PC-9 (cell line): ENCODE measurements around the gene SSC5D. TPM values are rescaled to one million over a fixed set of nuclear protein-coding genes. Genes with fewer than 3 reads are reported as not detected.

ENCODE experiments used
- BruUV-seq: library from RNA; stranded (reverse); fragments of 400-500 nt; replicated peaks from 2 replicates; lab custom pipeline; 2021; lab: Mats Ljungman, UMichigan
- CTCF ChIA-PET: fragments of 300-600 bp; sonication (Branson Sonifier 250); formaldehyde crosslinking; loops from one replicate; lab custom pipeline; 2022; ENCODE audit warnings: antibody characterized with exemption; lab: Charles Lee
- POLR2A ChIA-PET: fragments of 300-600 bp; sonication (Branson Sonifier 250); formaldehyde crosslinking; loops from one replicate; lab custom pipeline; 2022; ENCODE audit warnings: antibody characterized with exemption; ENCODE audit not compliant: unreplicated experiment; lab: Charles Lee
- DNase-seq, 2 experiments: peaks; one replicate each; pipeline versions ENCODE4 v3.0.0 to v3.0.0-alpha.2; 2015 to 2022; ENCODE audit warnings: mixed read lengths in 1 of 2
- H2AFZ ChIP-seq: fragments of 200-600 bp; sonication (generic); 2 replicates; pipeline ENCODE4 v1.8.1; 2017; ENCODE audit warnings: antibody characterized with exemption
- H3F3A ChIP-seq: fragments of 200-600 bp; sonication (generic); 2 replicates; pipeline ENCODE4 v1.8.1; 2017; ENCODE audit warnings: antibody characterized with exemption, mild to moderate bottlenecking, low read depth; ENCODE audit not compliant: insufficient read depth
- H3K27ac ChIP-seq: fragments of 200-600 bp; sonication (generic); 2 replicates; pipeline ENCODE4 v1.6.1; 2016; ENCODE audit warnings: mixed run types
- H3K27me3 ChIP-seq: fragments of 200-600 bp; sonication (generic); 2 replicates; pipeline ENCODE4 v1.6.1; 2016; ENCODE audit warnings: low read depth, mixed run types; ENCODE audit not compliant: insufficient read depth
- H3K36me3 ChIP-seq: fragments of 200-600 bp; sonication (generic); 2 replicates; pipeline ENCODE4 v1.6.1; 2016; ENCODE audit warnings: low read depth, mixed run types
- H3K4me1 ChIP-seq: fragments of 200-600 bp; sonication (generic); replicated peaks from 2 replicates; pipeline ENCODE4 v1.6.1; 2016; ENCODE audit warnings: mixed run types; ENCODE audit not compliant: insufficient read depth
- H3K4me2 ChIP-seq: fragments of 200-600 bp; sonication (generic); 2 replicates; pipeline ENCODE4 v1.6.1; 2017; ENCODE audit warnings: mixed run types
- H3K4me3 ChIP-seq: fragments of 200-600 bp; sonication (generic); 2 replicates; pipeline ENCODE4 v1.6.1; 2016; ENCODE audit warnings: mixed run types
- H3K79me2 ChIP-seq: fragments of 200-600 bp; sonication (generic); 2 replicates; pipeline ENCODE4 v1.6.1; 2017; ENCODE audit warnings: low read depth, mixed run types
- H3K9me2 ChIP-seq: fragments of 200-600 bp; sonication (generic); 2 replicates; pipeline ENCODE4 v1.8.1; 2017; ENCODE audit warnings: mild to moderate bottlenecking; ENCODE audit not compliant: insufficient read depth
- H3K9me3 ChIP-seq: fragments of 200-600 bp; sonication (generic); 2 replicates; pipeline ENCODE4 v1.8.1; 2016; ENCODE audit warnings: low read depth; ENCODE audit not compliant: insufficient read depth
- H4K20me1 ChIP-seq: fragments of 200-600 bp; sonication (generic); 2 replicates; pipeline ENCODE4 v1.8.1; 2017; ENCODE audit not compliant: insufficient read depth
- CTCF ChIP-seq: fragments of 200-600 bp; sonication (generic); conservative IDR thresholded peaks from 2 replicates; pipeline ENCODE4 v1.6.1; 2017; ENCODE audit warnings: mixed run types, antibody characterized with exemption, mild to moderate bottlenecking, moderate library complexity
- EZH2 ChIP-seq: fragments of 200-600 bp; sonication (generic); IDR thresholded peaks from 2 replicates; pipeline ENCODE4 v1.8.0; 2017; ENCODE audit warnings: antibody characterized with exemption, low read depth
- intact Hi-C: fragments of 100-400 bp; cut with micrococcal nuclease; formaldehyde crosslinking; loops from one replicate; pipeline ENCODE4 v1.10.0; 2022; ENCODE audit not compliant: unreplicated experiment
- total RNA-seq: library from RNA; stranded (reverse); gene quantifications from 2 replicates; pipeline ENCODE4 v1.2.3, GENCODE V29; 2021

SSC5D gene
- total RNA-seq, 1 experiment from 2014 or later, result 3.9 TPM

- Histone ChIP-seq H3K79me2 (no peaks in the 10 kb centered on the region), H3F3A (peaks cover 14% of the 10 kb centered on the region), H3K4me2 (no peak overlapping the region), H2AFZ (no peak overlapping the region), H3K9me3 (no peaks in the 10 kb centered on the region), H3K4me3 (no peak overlapping the region), H3K9me2 (no peaks in the 10 kb centered on the region), H3K27ac (no peak overlapping the region), H3K27me3 (peaks cover 12% of the 10 kb centered on the region), H3K36me3 (no peaks in the 10 kb centered on the region), H4K20me1 (no peaks in the 10 kb centered on the region), H3K4me1 (peaks cover 13% of the 10 kb centered on the region)
- intact Hi-C loops, result loop anchor here (5.0 kb wide), 1 partner anchor 36 kb away; the partner anchor contains the start of genes C19orf85 and ISOC2
- DNase-seq, result no peak
- TF ChIP-seq CTCF, result no peak
- no peak for TF ChIP-seq EZH2
- no TSS peak for BruUV-seq
- CTCF ChIA-PET, result interaction anchor here (0.6 kb wide), 1 partner anchor 75 kb away, joined by 4 read pairs; no protein-coding TSS in a partner anchor
- POLR2A ChIA-PET, result no interaction called here
Observed at GRCh38 chr19:55498246-55498840, 10.1 kb downstream of the SSC5D start.

GRCh38 chr19:55500368-55500952 is 12.2 kb downstream of the SSC5D start:
- DNase-seq, result no peak
- Histone ChIP-seq H2AFZ (no peak overlapping the region), H3K9me3 (no peaks in the 10 kb centered on the region), H3F3A (peaks cover 11% of the 10 kb centered on the region), H3K4me1 (peaks cover 10% of the 10 kb centered on the region), H3K4me2 (no peak overlapping the region), H3K27me3 (peaks cover 16% of the 10 kb centered on the region), H3K27ac (no peak overlapping the region), H4K20me1 (no peaks in the 10 kb centered on the region), H3K79me2 (no peaks in the 10 kb centered on the region), H3K4me3 (no peak overlapping the region), H3K9me2 (no peaks in the 10 kb centered on the region), H3K36me3 (no peaks in the 10 kb centered on the region)
- BruUV-seq, result no TSS peak
- POLR2A ChIA-PET, result no interaction called here
- intact Hi-C loops, result loop anchor here (5.0 to 10.0 kb wide), 2 partner anchors 83 to 616 kb away; no protein-coding TSS in a partner anchor
- TF ChIP-seq CTCF, result no peak
- TF ChIP-seq EZH2, result no peak
- CTCF ChIA-PET, result no interaction called here

GRCh38 chr19:55502197-55502952 is 14.1 kb downstream of the SSC5D start:
- H3K9me2 ChIP-seq, result no peaks in the 10 kb centered on the region
- H3K79me2 ChIP-seq, result no peaks in the 10 kb centered on the region
- BruUV-seq, result no TSS peak
- DNase-seq, result no peak
- no peak overlapping the region for H3K4me2 ChIP-seq
- TF ChIP-seq EZH2, result no peak
- TF ChIP-seq CTCF, result no peak
- intact Hi-C loops, result loop anchor here (5.0 to 10.0 kb wide), 2 partner anchors 85 to 618 kb away; no protein-coding TSS in a partner anchor
- H3K4me1 ChIP-seq, result no peaks in the 10 kb centered on the region
- ChIA-PET POLR2A (interaction anchor here (0.6 kb wide), 1 partner anchor 45 kb away, joined by 22 read pairs; no protein-coding TSS in a partner anchor), CTCF (interaction anchor here (0.6 kb wide), 1 partner anchor 34 kb away, joined by 6 read pairs; no protein-coding TSS in a partner anchor)
- H2AFZ ChIP-seq, result no peak overlapping the region
- H3K27me3 ChIP-seq, result peaks cover 23% of the 10 kb centered on the region
- no peak overlapping the region for H3K27ac ChIP-seq
- no peaks in the 10 kb centered on the region for H3K36me3 ChIP-seq
- H4K20me1 ChIP-seq, result no peaks in the 10 kb centered on the region
- no peaks in the 10 kb centered on the region for H3K9me3 ChIP-seq
- no peaks in the 10 kb centered on the region for H3F3A ChIP-seq
- no peak overlapping the region for H3K4me3 ChIP-seq
